Activated gamma-delta T cell treated with anti-CD3 and anti-CD28 coated beads, Interleukin-2, amount 50 U/mL, for 16 hours (primary cell): ENCODE measurements around the gene PPWD1.
A peak's percentile ranks its signal among the peaks of the same experiment; 100 is the strongest.
"Not testable (repeated sequence)": the region's sequence is repeated elsewhere in the genome, so short reads cannot be mapped to it uniquely, and the experiment has no call there.

Source experiments
- DNase-seq: peaks from one replicate; pipeline ENCODE4 v3.0.0-alpha.2; 2020; ENCODE audit warnings: low read depth

PPWD1 gene

DNA sequence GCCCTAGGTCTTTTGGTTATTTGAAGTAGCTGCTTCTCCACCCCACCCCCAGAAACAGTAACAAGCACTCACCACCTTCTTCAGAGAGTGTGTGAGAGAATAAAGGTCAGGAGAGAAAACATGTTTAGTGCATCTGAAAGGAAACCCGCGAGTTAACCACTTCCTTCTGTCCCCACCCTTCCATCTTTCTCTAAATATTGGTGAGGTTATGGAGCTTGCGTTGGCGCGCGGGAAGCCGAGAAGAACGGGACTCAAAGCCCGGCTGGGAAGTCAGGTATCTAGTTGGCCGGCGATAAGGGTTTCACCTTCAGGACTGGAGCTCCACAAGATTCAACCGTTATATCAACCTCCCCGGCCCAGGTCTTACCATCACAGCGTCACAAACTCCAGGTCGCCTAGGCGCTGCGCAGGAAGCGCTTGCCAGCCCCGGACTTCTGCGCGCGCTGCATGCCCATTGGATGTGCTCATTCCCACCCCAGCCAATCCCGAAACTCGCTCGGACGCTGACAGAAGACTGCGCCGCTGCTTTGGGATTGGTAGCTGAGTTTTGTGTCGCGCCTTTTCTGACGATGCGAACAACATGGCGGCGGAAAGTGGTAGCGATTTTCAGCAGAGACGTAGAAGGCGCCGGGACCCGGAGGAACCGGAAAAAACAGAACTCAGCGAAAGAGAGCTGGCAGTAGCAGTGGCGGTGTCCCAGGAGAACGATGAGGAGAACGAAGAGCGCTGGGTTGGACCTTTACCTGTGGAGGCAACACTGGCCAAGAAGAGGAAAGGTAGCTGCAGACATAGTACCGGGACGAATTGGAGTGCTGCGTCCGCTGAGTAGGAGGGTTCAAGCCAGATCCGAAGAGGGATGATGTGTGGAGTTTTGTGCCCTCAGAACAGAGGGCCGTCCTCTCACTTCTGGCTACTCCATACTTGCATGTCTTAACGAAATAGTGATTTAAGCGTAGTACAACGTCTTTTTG lies at the start of gene PPWD1, which contains the start of gene CENPK:
Gene PPWD1, plus strand, starts transcription at position 566 of the 971 bp plus-strand sequence. Its CDS starts 15 bp downstream, at position 581.
Gene CENPK, minus strand, starts transcription at position 438 of the 971 bp plus-strand sequence. CDS start 8,261 bp downstream, outside the sequence.
- peak; percentile 91 for DNase-seq

DNA sequence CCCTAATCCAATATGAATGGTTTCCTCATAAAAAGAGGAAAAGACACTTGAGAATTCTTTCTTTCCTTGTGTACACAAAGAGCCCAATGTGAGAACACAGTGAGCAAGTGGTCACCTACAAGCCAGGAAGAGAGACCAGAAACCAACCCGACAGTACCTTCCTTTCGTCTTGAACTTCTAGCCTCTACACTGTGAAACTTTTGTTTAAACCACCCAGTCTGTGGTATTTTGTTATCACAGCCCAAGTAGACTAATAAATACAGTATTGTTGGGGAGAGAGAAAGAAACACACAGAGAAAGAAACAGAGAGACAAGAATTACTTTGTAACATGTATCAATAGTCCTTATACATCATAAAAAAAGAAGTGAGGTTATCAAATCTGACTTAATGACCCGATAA lies 37.4 kb upstream of the PPWD1 start:
- no peak for DNase-seq

DNA sequence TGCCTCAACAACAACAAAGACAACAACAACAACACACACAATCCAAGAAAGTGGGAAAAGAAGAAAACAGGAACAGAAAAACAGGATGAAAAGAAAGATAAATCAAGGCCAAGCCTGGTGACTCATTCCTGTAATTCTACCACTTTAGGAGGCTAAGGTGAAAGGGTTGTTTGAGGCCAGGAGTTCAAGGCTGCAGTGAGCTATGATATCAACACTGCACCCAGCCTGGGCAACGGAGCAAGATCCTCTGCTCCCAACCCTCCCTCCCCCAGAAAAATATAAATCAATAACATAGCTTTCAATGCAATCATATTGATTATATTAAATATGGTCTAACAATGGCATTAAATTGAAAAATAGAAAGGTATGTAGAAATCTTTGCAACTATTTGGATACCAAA lies 32.2 kb upstream of the PPWD1 start:
- DNase-seq: no peak

GRCh38 chr5:65535529-65535987 lies 27.5 kb upstream of the PPWD1 start:
- no peak for DNase-seq

DNA sequence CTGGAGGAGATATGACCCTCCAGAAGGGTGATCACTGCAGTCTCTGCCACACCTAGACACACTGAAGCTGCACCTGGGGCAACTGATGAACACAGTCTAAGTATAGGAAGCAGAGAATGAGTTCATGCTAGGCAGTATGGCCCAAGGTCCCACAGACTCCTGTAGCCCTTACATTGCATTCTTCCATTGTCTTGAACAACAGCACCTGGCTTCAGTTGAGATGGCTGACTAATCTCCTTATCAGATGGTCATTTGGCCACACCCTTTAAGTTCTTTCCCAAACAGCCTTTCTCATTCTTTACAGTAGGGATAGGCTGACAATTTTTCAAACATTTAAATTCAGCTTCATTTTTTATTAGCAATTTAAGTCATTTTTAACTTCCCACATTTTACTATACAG lies 23.3 kb upstream of the PPWD1 start:
- DNase-seq: no peak

GRCh38 chr5:65544473-65544872 lies 18.6 kb upstream of the PPWD1 start:
- DNase-seq: no peak

DNA sequence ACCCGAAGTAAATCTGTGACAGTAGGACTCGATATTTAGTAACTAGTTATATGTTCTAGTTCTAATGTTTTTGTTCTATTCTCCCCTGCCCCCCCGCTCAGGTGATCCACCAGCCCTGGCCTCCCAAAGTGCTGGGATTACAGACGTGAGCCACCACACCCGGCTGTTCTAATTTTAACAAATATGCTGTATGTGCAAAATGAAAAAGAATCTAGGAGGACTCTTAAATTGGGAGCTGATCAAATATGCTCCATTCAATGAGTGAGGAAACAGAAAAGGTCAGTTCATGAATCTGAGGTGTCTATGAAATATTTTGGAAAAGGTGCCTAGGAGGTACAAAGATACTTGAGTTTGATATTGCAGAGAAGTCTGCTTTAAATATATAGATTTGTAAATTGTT lies 17.0 kb upstream of the PPWD1 start:
- DNase-seq: no peak

DNA sequence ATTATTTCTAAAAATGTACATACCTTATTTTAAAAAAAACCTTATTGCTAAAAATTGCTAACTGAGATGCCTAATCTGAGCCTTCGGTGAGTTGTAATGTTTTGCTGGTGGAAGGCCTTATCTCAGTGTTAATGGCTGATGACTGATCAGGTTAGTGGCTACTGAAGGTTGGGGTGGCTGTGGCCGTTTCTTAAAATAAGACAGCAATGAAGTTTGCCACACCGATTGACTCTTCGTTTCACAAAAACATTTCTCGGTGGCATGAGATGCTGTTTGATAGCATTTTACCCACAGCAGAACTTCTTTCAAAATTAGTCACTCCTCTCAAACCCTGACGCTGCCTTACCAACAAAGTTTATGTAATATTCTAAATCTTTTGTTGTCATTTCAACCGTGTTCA lies 14.8 kb upstream of the PPWD1 start:
- DNase-seq: no peak

GRCh38 chr5:65553941-65554340 lies 9.2 kb upstream of the PPWD1 start:
- no peak for DNase-seq

DNA sequence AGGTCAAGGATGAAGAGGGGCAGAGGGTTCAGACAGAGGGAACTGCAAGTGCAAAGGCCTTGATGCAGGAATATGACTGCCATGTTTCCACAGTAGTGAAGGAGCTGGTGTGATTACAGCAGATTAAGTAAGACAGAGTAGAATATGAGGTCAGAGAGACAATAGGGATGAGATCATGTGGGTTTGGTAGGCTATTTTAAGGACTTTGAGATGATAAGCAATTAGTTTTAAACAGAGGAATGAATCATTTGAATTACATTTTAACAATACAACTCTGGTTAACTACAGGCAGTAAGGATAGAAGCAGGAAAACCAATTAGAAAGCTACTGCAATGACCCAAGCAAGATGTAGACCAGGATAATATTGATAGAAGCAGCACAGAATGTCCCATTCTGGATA lies 7.8 kb upstream of the PPWD1 start:
- DNase-seq: no peak

DNA sequence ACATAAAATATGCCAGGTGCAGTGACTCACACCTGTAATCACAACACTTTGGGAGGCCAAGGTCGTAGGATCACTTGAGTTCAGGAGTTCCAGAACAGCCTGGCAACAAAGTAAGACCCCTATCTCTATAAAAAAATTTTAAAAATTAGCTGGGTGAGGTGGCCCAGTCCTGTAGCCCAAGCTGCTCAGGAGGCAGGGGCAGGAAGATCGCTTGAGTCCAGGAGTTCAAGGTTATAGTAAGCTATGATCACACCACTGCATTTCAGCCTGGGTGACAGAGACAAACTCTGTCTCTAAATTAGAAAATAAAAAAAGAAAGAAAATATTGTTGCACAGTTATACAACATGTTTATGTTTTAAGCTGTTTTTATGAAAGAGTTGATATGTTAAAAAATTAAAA lies 6.9 kb upstream of the PPWD1 start:
- DNase-seq: no peak

GRCh38 chr5:65556718-65557117 lies 6.4 kb upstream of the PPWD1 start:
- DNase-seq: no peak

GRCh38 chr5:65563777-65564176 lies 681 bp downstream of the PPWD1 start:
- no peak for DNase-seq

DNA sequence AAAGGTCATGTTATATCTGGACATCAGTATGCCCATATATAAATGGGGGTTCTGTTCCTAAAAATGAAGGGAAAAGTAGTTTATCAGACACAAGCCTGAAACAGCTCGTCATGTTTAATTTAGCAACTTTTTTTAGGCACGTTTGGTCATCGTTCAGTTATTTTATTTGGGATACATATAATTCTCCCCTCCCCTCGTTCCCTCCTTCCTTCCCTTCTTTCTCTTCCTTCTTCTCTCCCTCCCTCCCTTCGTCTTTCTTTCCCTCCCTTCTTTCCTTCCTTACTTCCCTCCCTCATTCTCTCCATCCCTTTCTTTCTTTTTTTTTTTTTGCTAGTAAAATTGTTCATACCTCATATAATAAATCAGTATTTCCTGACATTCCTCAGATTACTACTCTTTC lies 3.4 kb downstream of the PPWD1 start:
- DNase-seq: no peak

- DNase-seq: no peak
Observed at GRCh38 chr5:65570598-65571226, 7.6 kb downstream of the PPWD1 start.

GRCh38 chr5:65577141-65577540 lies 14.0 kb downstream of the PPWD1 start:
- no peak for DNase-seq

DNA sequence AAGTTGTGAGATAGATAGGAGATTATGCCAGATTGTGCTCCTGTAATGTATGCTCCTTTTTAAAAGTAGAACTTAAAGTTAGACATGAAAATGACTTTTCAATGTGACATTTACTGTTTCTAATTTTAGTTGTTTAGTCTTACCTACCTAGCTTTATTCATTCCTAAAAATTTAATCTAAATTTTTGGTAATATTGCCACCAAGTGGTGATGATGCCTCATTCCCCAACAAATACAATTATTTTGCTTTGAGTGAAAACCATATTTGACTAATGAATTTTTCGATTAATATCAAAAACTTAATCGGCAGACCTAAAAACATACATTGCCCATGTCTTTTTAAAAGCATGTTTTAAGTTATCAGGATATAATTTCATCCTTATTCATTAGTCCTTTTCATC lies 25.6 kb downstream of the PPWD1 start:
- no peak for DNase-seq

GRCh38 chr5:65601761-65602160 lies 38.7 kb downstream of the PPWD1 start:
- not testable (repeated sequence) for DNase-seq

GRCh38 chr5:65611524-65611923 lies 48.4 kb downstream of the PPWD1 start:
- no peak for DNase-seq

DNA sequence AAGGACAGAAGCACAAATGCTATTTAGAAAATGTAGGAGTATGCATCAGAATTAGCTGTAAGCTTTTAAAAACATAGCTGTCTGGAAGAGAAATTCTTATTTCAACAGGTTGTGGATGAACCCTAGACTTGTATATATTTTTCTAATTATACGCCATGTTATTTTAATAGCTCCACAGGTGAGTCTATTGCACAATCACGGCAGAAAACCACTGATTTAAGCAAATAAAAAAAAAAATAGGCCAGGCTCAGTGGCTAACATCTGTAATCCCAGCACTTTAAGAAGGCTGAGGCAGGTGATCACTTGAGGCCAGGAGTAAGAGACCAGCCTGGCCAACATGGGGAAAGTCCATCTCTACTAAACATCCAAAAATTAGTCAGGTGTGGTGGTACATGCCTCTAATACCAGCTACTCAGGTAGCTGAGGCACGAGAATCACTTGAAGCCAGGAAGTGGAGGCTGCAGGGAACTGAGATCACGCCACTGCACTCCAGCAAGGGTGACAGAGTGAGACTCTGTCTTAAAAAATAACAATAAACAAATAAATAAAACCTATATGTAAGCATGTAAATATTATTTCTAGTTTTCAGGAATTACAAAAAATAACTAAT lies 49.3 kb downstream of the PPWD1 start:
- no peak for DNase-seq

- no peak for DNase-seq
Observed at GRCh38 chr5:65620021-65620420, 56.9 kb downstream of the PPWD1 start.

DNA sequence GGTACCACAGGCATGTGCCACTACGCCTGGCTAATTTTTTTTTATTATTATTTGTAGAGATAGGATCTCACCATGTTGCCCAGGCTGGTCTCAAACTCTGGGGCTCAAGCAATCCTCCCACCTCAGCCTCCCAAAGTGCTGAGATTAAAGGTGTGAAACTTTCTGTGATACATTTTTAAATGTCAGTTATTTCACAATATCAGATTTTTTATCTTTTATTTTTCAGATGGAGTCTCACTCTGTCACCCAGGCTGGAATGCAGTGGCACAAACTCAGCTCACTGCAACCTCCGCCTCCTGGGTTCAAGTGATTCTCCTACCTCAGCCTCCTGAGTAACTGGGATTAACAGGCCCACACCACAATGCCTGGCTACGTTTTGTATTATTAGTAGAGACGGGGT lies 58.9 kb downstream of the PPWD1 start:
- DNase-seq: not testable (repeated sequence)

DNA sequence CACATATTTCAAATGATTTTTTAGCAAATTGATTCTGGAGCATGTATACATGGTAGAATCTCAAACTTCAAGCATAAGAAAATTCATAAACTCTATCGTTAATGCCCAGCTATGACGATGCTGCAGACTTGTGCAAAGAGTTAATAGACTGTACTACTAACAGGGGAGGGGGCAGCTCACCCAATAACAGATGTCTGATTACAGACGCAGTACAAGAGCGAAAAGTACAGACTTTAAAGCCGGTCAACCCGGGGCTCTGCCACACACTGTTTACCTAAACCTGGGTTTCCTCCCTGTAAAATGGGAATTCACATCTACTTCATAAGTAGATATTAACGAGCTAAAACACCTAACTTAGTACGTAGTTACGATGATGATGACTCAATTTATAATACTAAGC lies 60.4 kb downstream of the PPWD1 start:
- DNase-seq: no peak
